ENCODE results near the gene LCNL1. TPM values are rescaled to one million over a fixed set of nuclear protein-coding genes. Genes with fewer than 3 reads are reported as not detected.

The LCNL1 gene
- total RNA-seq, 1 donor from 2014 or later = not detected

- no peak for TF ChIP-seq CTCF (conservative IDR thresholded peaks at IDR 0.05; ENCODE audit: low read depth, low read length)
- no peak for DNase-seq (ENCODE audit: low read depth)
- no peak overlapping the region for H3K4me3 ChIP-seq (ENCODE audit: low read depth, low read length)
These were observed 1.1 kb upstream of the LCNL1 start for GRCh38 chr9:136981588-136982231.

DNA sequence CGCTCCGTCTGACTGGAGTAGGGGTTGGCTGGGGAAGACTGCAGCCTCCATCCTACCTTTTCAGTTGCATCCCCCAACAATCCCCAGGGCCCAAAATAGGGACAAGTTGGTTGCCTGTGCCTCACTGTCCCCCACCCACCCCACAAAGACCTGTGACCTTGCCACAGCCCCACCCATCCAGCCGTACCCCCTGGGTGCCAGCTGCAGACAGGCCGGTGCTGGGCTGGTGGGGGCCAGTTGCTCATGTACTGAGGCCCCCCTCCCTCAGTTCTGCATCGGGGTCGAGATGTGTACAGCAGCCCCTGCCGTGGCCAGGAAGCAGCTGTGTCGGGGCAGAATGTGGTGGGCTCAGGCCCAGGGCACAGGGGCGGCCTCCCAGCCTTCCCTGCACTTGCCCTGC is 374 bp downstream of the LCNL1 start:
- H3K4me3 ChIP-seq (ENCODE audit: low read depth, low read length) = no peak overlapping the region
- TF ChIP-seq CTCF (conservative IDR thresholded peaks at IDR 0.05; ENCODE audit: low read depth, low read length) = no peak
- DNase-seq (ENCODE audit: low read depth) = no peak

DNA sequence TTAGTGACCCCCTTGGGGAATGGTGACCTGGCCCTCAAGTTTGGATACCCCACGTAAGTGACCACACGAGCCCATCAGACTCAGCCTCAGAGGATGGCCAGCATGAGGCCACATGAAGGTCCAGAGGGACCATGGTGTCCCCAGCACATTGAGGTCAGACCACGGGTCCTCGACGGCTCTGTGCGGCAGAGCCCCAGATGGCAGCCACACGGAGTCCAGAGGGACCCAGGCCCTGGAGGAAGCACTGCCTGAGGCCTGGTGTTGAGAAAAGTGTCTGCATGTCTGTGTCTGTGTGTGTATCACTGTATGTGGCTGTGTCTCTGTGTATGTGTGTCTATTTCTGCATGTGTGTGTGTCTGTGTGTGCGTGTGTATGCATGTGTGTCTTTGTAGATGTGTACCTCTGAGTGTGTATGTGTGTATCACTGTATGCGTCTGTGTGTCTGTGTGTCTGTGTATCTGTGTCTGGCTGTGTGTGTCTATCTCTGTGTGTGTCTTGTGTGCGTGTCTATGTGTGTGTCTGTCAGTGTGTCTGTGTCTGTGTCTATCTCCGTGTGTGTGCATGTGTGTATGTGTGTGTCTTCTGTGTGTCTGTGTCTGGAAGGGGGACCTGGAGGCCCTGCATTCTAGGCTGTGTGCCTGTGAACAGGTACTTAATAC is 992 bp downstream of the LCNL1 start:
- no peak for TF ChIP-seq CTCF (conservative IDR thresholded peaks at IDR 0.05; ENCODE audit: low read depth, low read length)
- DNase-seq (ENCODE audit: low read depth) = no peak
- no peak overlapping the region for H3K4me3 ChIP-seq (ENCODE audit: low read depth, low read length)

GRCh38 chr9:136984464-136985026 is 1.8 kb downstream of the LCNL1 start:
- no peak for TF ChIP-seq CTCF (conservative IDR thresholded peaks at IDR 0.05; ENCODE audit: low read depth, low read length)
- no peak overlapping the region for H3K4me3 ChIP-seq (ENCODE audit: low read depth, low read length)
- DNase-seq (ENCODE audit: low read depth) = no peak

- DNase-seq (ENCODE audit: low read depth) = no peak
- TF ChIP-seq CTCF (conservative IDR thresholded peaks at IDR 0.05; ENCODE audit: low read depth, low read length) = no peak
These were observed 2.3 kb downstream of the LCNL1 start for GRCh38 chr9:136985027-136985602.

DNA sequence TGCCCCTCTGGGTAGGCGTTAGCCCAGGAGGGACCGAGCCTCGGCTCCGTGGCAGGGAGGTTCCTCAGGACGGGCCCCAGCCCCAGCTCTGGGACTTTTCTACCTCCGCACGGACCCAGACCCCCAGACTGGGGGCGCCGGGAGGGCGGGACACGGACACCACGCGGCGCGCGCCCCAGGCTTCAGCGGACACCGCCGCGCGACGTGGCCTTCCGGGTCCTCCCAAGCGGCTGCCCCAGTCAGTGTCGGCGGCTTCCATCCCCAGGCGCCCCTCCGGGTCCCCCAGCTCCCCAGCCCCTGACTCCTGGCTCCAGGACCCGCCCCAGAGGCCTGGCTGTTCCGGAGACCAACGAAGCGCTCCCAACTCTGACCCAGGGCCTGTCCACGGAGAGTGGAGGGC is 3.1 kb downstream of the LCNL1 start:
- TF ChIP-seq CTCF (conservative IDR thresholded peaks at IDR 0.05; ENCODE audit: low read depth, low read length) = no peak
- no peak for DNase-seq (ENCODE audit: low read depth)
- no peak overlapping the region for H3K4me3 ChIP-seq (ENCODE audit: low read depth, low read length)

More at GRCh38 chr9:136985027-136985602, 2.3 kb downstream of the LCNL1 start:
- no peak overlapping the region for H3K4me3 ChIP-seq (ENCODE audit: low read depth, low read length)

Measured in epithelial cell of proximal tubule (primary cell).